ENCODE data around the gene NUBP2.

NUBP2 gene

GRCh38 chr16:1828645-1829410, 46.1 kb downstream of the NUBP2 start:
- TF ChIP-seq CTCF (IDR thresholded peaks at IDR 0.05) (no peak), ZFX (IDR thresholded peaks at IDR 0.05; ENCODE audit: borderline replicate concordance) (no peak)
- no peak overlapping the region for H3K27ac ChIP-seq

GRCh38 chr16:1830213-1830612, 47.5 kb downstream of the NUBP2 start:
- TF ChIP-seq ZFX (IDR thresholded peaks at IDR 0.05; ENCODE audit: borderline replicate concordance) (no peak), CTCF (IDR thresholded peaks at IDR 0.05) (no peak)
- H3K27ac ChIP-seq = no peak overlapping the region

- no peak for TF ChIP-seq ZFX (IDR thresholded peaks at IDR 0.05; ENCODE audit: borderline replicate concordance)
- no peak overlapping the region for H3K27ac ChIP-seq
Measured at GRCh38 chr16:1831186-1832075, 48.7 kb downstream of the NUBP2 start.

GRCh38 chr16:1832838-1833454, 50.2 kb downstream of the NUBP2 start:
- TF ChIP-seq ZFX (IDR thresholded peaks at IDR 0.05; ENCODE audit: borderline replicate concordance) = no peak
- no peak for TF ChIP-seq CTCF (IDR thresholded peaks at IDR 0.05)
- H3K27ac ChIP-seq = no peak overlapping the region

GRCh38 chr16:1834096-1834495, 51.3 kb downstream of the NUBP2 start:
- TF ChIP-seq ZFX (IDR thresholded peaks at IDR 0.05; ENCODE audit: borderline replicate concordance) = no peak
- TF ChIP-seq CTCF (IDR thresholded peaks at IDR 0.05) = no peak
- no peak overlapping the region for H3K27ac ChIP-seq

Measured in 22Rv1 (cell line).